ENCODE results near the gene VTA1. TPM values are rescaled to one million over a fixed set of nuclear protein-coding genes. Genes with fewer than 3 reads are reported as not detected.

VTA1 gene
- total and polyA plus RNA-seq, 2 of the 4 experiments (the other 2 are of a cell fraction) = 60.9 to 120 TPM

DNA sequence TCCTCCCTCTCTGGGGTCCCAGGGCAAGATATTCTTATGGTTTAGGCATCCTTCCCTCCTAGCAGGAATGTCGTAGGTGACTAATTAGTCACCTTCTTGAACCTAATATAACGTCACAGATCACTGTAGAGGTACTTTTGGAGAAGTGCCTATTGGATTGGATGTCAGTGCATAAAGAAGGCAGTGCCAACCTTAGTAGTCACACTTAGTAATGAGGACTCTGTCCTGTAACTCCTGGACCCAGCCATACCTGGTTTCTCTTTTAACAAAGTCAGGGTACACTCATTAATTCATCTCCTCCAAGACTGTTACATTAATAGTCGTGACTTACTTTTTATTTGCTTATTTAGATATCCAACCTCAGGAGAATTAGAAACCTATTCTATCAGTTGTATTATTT is 20.0 kb downstream of the VTA1 start:
- Histone ChIP-seq H3K4me1 (ENCODE audit: control insufficient read depth, insufficient read depth, low read length) (no peaks in the 10 kb centered on the region), H3K4me2 (ENCODE audit: low read depth, low read length) (no peak overlapping the region), H3K9me3 (ENCODE audit: control insufficient read depth, insufficient read depth, low read length) (no peaks in the 10 kb centered on the region), H2BK15ac (ENCODE audit: low read depth, low read length) (no peak overlapping the region), H4K20me1 (ENCODE audit: insufficient read depth, low read length) (peaks cover 18% of the 10 kb centered on the region; the same call in 1 of the 2 replicates), H2BK120ac (ENCODE audit: low read depth, low read length) (no peak overlapping the region), H2AFZ (replicated peaks; ENCODE audit: low read length, poor library complexity) (no peak overlapping the region), H4K91ac (ENCODE audit: insufficient read depth, low read depth, low read length) (no peak overlapping the region), H2AK5ac (ENCODE audit: low read depth, low read length) (no peak overlapping the region), H3K9ac (ENCODE audit: low read depth, low read length) (no peak overlapping the region), H3K23ac (ENCODE audit: low read depth, low read length) (no peak overlapping the region), H3K56ac (ENCODE audit: extremely low read depth, insufficient read depth, low read length) (no peak overlapping the region), H3K18ac (ENCODE audit: low read depth, low read length) (no peak overlapping the region), H3K4ac (ENCODE audit: low read depth, low read length) (no peak overlapping the region), H2BK5ac (ENCODE audit: low read depth, low read length, poor library complexity, severe bottlenecking) (no peak overlapping the region), H4K5ac (ENCODE audit: low read depth, low read length) (no peak overlapping the region), H3K27me3 (ENCODE audit: control insufficient read depth, insufficient read depth, low read length) (no peaks in the 10 kb centered on the region), H3K9me1 (ENCODE audit: insufficient read depth, low read length) (no peaks in the 10 kb centered on the region; the same call in 1 of the 2 replicates), H3K27ac (ENCODE audit: insufficient read depth, low read length) (no peak overlapping the region), H2AK9ac (replicated peaks; ENCODE audit: low read depth, low read length, poor library complexity) (no peak overlapping the region), H2BK20ac (ENCODE audit: low read depth, low read length) (no peak overlapping the region), H3K14ac (replicated peaks; ENCODE audit: low read depth, low read length) (no peak overlapping the region), H3K4me3 (ENCODE audit: insufficient read depth, low read depth, low read length) (no peak overlapping the region), H3K79me1 (ENCODE audit: low read depth in 1 of 2, low read length in 2 of 2) (peaks cover 13 to 34% of the 10 kb centered on the region in 2 experiments), H3K36me3 (ENCODE audit: control insufficient read depth, insufficient read depth, low read length) (peaks cover 9% of the 10 kb centered on the region), H4K8ac (ENCODE audit: low read depth in 2 of 2, low read length in 2 of 2) (no peak overlapping the region)
- intact Hi-C loops (cut with micrococcal nuclease) (loop anchor here (5.0 kb wide), 1 partner anchor 35 kb away; no protein-coding TSS in a partner anchor), dilution Hi-C loops (cut with HindIII; ENCODE audit: low sequenced_read_pairs, unreplicated experiment) (no loop called here), in situ Hi-C loops (cut with MboI; ENCODE audit: low sequenced_read_pairs) (no loop called here)
- no peak for DNase-seq
- WGBS, 2 experiments (ENCODE audit: extremely low coverage in 2 of 2, insufficient read length in 1 of 2) = no CpG with 5 or more reads among the region's 3 CpGs
- BruUV-seq (replicated peaks) = no TSS peak
- ATAC-seq (ENCODE audit: low read depth) = no peak
- POLR2A ChIA-PET (ENCODE audit: unreplicated experiment) = interaction anchor here (0.6 kb wide), 1 partner anchor 10 kb away, joined by 3 read pairs; no protein-coding TSS in a partner anchor
- CTCF ChIA-PET = interaction anchor here (0.7 kb wide), 1 partner anchor 16 kb away, joined by 3 read pairs; no protein-coding TSS in a partner anchor
- TF ChIP-seq POLR2A (IDR thresholded peaks at IDR 0.05; ENCODE audit: low read depth, low read length) (no peak), MXI1 (IDR thresholded peaks at IDR 0.05; ENCODE audit: borderline replicate concordance, low read depth, low read length) (no peak), BHLHE40 (IDR thresholded peaks at IDR 0.05; ENCODE audit: low read depth, low read length) (no peak)
- TF ChIP-seq, protein P1, sequence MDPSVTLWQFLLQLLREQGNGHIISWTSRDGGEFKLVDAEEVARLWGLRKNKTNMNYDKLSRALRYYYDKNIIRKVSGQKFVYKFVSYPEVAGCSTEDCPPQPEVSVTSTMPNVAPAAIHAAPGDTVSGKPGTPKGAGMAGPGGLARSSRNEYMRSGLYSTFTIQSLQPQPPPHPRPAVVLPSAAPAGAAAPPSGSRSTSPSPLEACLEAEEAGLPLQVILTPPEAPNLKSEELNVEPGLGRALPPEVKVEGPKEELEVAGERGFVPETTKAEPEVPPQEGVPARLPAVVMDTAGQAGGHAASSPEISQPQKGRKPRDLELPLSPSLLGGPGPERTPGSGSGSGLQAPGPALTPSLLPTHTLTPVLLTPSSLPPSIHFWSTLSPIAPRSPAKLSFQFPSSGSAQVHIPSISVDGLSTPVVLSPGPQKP (IDR thresholded peaks at IDR 0.05; ENCODE audit: borderline replicate concordance, low read depth, low read length) = no peak

Measured in IMR-90 (cell line).